Fibroblast of lung (primary cell): ENCODE data around the gene DTWD2.

Experiments
- EZH2 ChIP-seq: IDR thresholded peaks from 2 replicates; pipeline ENCODE4 v1.5.1; 2012; ENCODE audit warnings: low read length, control low read depth, mild to moderate bottlenecking; ENCODE audit errors: missing control alignments
- TF ChIP-seq, protein P1 (sequence below), 2 donors: IDR thresholded peaks in 1 of 2; conservative IDR thresholded peaks in 1 of 2; 1 replicate in 1 of 2; 2 replicates in 1 of 2; pipeline ENCODE4 v1.5.1; 2011 to 2012; ENCODE audit warnings: low read length in 2 of 2, control low read depth in 1 of 2, inconsistent platforms in 1 of 2, low read depth in 1 of 2, mild to moderate bottlenecking in 1 of 2

DNA sequence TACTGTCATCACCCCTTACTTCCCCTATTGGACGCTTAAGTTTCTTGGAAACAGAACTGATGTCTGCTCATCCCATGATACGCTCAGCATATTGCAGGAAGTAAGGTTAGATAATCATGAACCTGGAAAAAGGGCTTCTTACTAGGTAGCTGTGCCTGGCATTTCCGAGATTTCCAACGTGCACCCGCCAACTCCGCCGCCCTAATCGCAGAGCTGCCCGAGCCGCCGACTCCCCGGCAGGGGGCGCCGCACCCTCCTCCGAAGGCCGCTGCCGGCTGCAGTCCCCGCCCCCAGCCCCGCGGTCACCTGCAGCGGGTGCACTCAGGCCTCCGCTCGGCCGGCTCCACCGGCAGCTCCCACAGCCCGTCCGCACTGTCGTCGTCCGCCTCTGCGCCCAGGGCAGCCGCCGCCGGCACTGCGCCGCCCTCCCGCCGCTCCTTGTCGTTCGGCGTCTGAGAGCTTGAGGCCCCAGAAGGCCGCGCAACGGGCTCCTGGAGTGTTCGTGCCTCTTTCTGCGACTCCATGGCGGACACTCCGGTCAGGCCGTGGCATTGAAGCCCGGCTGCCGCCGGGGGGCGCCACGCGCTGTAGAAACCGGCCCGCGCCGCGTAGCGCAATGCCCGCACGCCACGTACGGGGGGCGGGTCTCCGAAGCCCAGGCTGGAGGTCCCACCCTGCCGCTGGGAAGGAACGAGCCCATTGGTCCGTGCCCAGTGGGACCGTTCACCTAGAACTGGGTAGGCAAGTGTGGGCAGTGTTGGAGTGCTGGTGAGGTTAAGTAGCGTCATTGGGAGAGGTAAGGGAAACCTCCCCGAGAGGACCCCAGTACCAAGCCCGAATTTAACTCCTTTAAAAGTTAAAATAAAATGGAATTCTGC, at the start of gene DTWD2:
- TF ChIP-seq, protein P1, sequence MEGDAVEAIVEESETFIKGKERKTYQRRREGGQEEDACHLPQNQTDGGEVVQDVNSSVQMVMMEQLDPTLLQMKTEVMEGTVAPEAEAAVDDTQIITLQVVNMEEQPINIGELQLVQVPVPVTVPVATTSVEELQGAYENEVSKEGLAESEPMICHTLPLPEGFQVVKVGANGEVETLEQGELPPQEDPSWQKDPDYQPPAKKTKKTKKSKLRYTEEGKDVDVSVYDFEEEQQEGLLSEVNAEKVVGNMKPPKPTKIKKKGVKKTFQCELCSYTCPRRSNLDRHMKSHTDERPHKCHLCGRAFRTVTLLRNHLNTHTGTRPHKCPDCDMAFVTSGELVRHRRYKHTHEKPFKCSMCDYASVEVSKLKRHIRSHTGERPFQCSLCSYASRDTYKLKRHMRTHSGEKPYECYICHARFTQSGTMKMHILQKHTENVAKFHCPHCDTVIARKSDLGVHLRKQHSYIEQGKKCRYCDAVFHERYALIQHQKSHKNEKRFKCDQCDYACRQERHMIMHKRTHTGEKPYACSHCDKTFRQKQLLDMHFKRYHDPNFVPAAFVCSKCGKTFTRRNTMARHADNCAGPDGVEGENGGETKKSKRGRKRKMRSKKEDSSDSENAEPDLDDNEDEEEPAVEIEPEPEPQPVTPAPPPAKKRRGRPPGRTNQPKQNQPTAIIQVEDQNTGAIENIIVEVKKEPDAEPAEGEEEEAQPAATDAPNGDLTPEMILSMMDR (conservative IDR thresholded peaks at IDR 0.05 in 1 of 2, IDR thresholded peaks at IDR 0.05 in 1 of 2; ENCODE audit: low read depth in 1 of 2, low read length in 2 of 2): peak; percentile 72 to 79
- no peak for TF ChIP-seq EZH2
